HG02981 (cell line): ENCODE measurements around the gene MLH3.
"Not testable (repeated sequence)": the region's sequence is repeated elsewhere in the genome, so short reads cannot be mapped to it uniquely, and the experiment has no call there.

Source experiments
- ATAC-seq: cut with Tn5 transposase; IDR thresholded peaks from one replicate; pipeline ENCODE4 v1.9.1; 2021; ENCODE audit warnings: mild to moderate bottlenecking, moderate library complexity; ENCODE audit not compliant: unreplicated experiment

The MLH3 gene

GRCh38 chr14:75032939-75033338 lies 18.3 kb downstream of the MLH3 start:
- no peak for ATAC-seq

- no peak for ATAC-seq
Measured at GRCh38 chr14:75030147-75030546, 21.1 kb downstream of the MLH3 start.

GRCh38 chr14:75025876-75026275 lies 25.4 kb downstream of the MLH3 start:
- ATAC-seq: no peak

- ATAC-seq: no peak
Measured at GRCh38 chr14:75025082-75025481, 26.2 kb downstream of the MLH3 start.

GRCh38 chr14:75023108-75023507 lies 28.2 kb downstream of the MLH3 start:
- ATAC-seq: no peak

GRCh38 chr14:75022655-75023054 lies 28.6 kb downstream of the MLH3 start:
- ATAC-seq: no peak

- ATAC-seq: no peak
Measured at GRCh38 chr14:75018694-75019093, 32.6 kb downstream of the MLH3 start.

- no peak for ATAC-seq
Measured at GRCh38 chr14:75016815-75017214, 34.5 kb downstream of the MLH3 start.

- ATAC-seq: no peak
Measured at GRCh38 chr14:75015496-75015895, 35.8 kb downstream of the MLH3 start.

- no peak for ATAC-seq
Measured at GRCh38 chr14:75013290-75013689, 38.0 kb downstream of the MLH3 start.

- no peak for ATAC-seq
Measured at GRCh38 chr14:75011356-75011994, 39.8 kb downstream of the MLH3 start.

- ATAC-seq: no peak
Measured at GRCh38 chr14:75010472-75011093, 40.7 kb downstream of the MLH3 start.

GRCh38 chr14:75009176-75009575 lies 42.1 kb downstream of the MLH3 start:
- no peak for ATAC-seq

GRCh38 chr14:75005357-75005756 lies 45.9 kb downstream of the MLH3 start:
- no peak for ATAC-seq

GRCh38 chr14:75003250-75004027 lies 47.8 kb downstream of the MLH3 start:
- ATAC-seq: peak; percentile 5

- peak; percentile 94 for ATAC-seq
Measured at GRCh38 chr14:75002392-75003249, 48.6 kb downstream of the MLH3 start, which contains the start of gene EIF2B2. Gene EIF2B2 (plus strand): TSS chr14:75002921. CDS start chr14:75002991, 70 bp downstream.

GRCh38 chr14:75001899-75002298 lies 49.4 kb downstream of the MLH3 start:
- ATAC-seq: no peak

GRCh38 chr14:75001261-75001660 lies 50.0 kb downstream of the MLH3 start:
- no peak for ATAC-seq

GRCh38 chr14:74995781-74996180 lies 55.5 kb downstream of the MLH3 start:
- ATAC-seq: not testable (repeated sequence)

GRCh38 chr14:74994182-74994581 lies 57.1 kb downstream of the MLH3 start:
- ATAC-seq: not testable (repeated sequence)

- ATAC-seq: no peak
Measured at GRCh38 chr14:74988993-74989392, 62.3 kb downstream of the MLH3 start.
